ENCODE measurements around the gene AFM. TPM values are rescaled to one million over a fixed set of nuclear protein-coding genes. Genes with fewer than 3 reads are reported as not detected.

The AFM gene
- total and polyA plus RNA-seq, 2 of the 13 experiments (the other 11 are each of a cell fraction or from before 2014, with no cell fraction given), result 0.13 to 1.8 TPM

- Histone ChIP-seq H3K27me3 (ENCODE audit: control insufficient read depth in 1 of 2, insufficient read depth in 2 of 2, low read length in 2 of 2) (no peaks in the 10 kb centered on the region), H3K9ac (ENCODE audit: insufficient read depth, low read depth, low read length) (no peak overlapping the region), H4K20me1 (ENCODE audit: insufficient read depth, low read length) (peaks cover 23% of the 10 kb centered on the region), H3K9me3 (ENCODE audit: low read length) (no peaks in the 10 kb centered on the region), H3K4me1 (ENCODE audit: insufficient read depth, low read length) (peaks cover 29% of the 10 kb centered on the region), H3K79me2 (ENCODE audit: insufficient read depth, low read length) (no peaks in the 10 kb centered on the region), H3K4me2 (ENCODE audit: low read depth, low read length) (no peak overlapping the region), H2AFZ (ENCODE audit: low read length) (no peak overlapping the region), H3K4me3 (replicated peaks in 1 of 3; ENCODE audit: insufficient read depth in 1 of 3, low read depth in 2 of 3, low read length in 3 of 3) (no peak overlapping the region), H3K27ac (ENCODE audit: extremely low read length, insufficient read depth, low read length) (peak overlapping the region; percentile 6), H3K36me3 (replicated peaks in 1 of 2; ENCODE audit: control insufficient read depth in 1 of 2, insufficient read depth in 2 of 2, low read length in 2 of 2) (peaks cover 5 to 44% of the 10 kb centered on the region in 2 experiments)
- in situ Hi-C loops (cut with HindIII; ENCODE audit: extremely low pct_ligation_motif_present, low pct_unique_long_range_greater_than_20kb) (loop anchor here (25.0 kb wide), 1 partner anchor 107 kb away; no protein-coding TSS in a partner anchor), intact Hi-C loops (cut with micrococcal nuclease; ENCODE audit: unreplicated experiment) (no loop called here)
- DNase-seq (ENCODE audit: low spot score) (no peak), FAIRE-seq (no peak), ATAC-seq (no peak)
- TF ChIP-seq ZNF616 (CRISPR knock-in tag; IDR thresholded peaks at IDR 0.05; ENCODE audit: low read depth), result no peak
- TF ChIP-seq MBD4 (IDR thresholded peaks at IDR 0.05; ENCODE audit: borderline replicate concordance, low read length), result peak; percentile 93
- peak; percentile 31 to 38; a peak in 2 of 4 replicates for TF ChIP-seq POLR2A (IDR thresholded peaks at IDR 0.05; ENCODE audit: insufficient read depth in 1 of 2, low read depth in 2 of 2, low read length in 2 of 2)
- BruUV-seq (replicated peaks), result TSS peak; percentile 8
- ChIA-PET POLR2A (no interaction called here), CTCF (ENCODE audit: low intra/inter-chr PET ratio, low total read pairs) (no interaction called here)
- WGBS (ENCODE audit: low lambda C conversion rate), result 94% methylated on average over 3 of the region's 3 CpGs
Observed at GRCh38 chr4:73454920-73455319, 26.6 kb upstream of the AFM start.

GRCh38 chr4:73456177-73457022 lies 25.1 kb upstream of the AFM start:
- FAIRE-seq (no peak), DNase-seq (ENCODE audit: low spot score) (no peak), ATAC-seq (peak; percentile 12)
- Histone ChIP-seq H3K79me2 (ENCODE audit: insufficient read depth, low read length) (no peaks in the 10 kb centered on the region), H3K36me3 (replicated peaks in 1 of 2; ENCODE audit: control insufficient read depth in 1 of 2, insufficient read depth in 2 of 2, low read length in 2 of 2) (peaks cover 5 to 29% of the 10 kb centered on the region in 2 experiments), H3K4me3 (replicated peaks in 1 of 3; ENCODE audit: insufficient read depth in 1 of 3, low read depth in 2 of 3, low read length in 3 of 3) (no peak overlapping the region), H3K4me2 (ENCODE audit: low read depth, low read length) (no peak overlapping the region), H3K9me3 (ENCODE audit: low read length) (no peaks in the 10 kb centered on the region), H3K4me1 (ENCODE audit: insufficient read depth, low read length) (peaks cover 19% of the 10 kb centered on the region), H3K27ac (ENCODE audit: extremely low read length, insufficient read depth, low read length) (peak overlapping the region; percentile 34), H3K9ac (ENCODE audit: insufficient read depth, low read depth, low read length) (no peak overlapping the region), H3K27me3 (ENCODE audit: control insufficient read depth in 1 of 2, insufficient read depth in 2 of 2, low read length in 2 of 2) (no peaks in the 10 kb centered on the region), H4K20me1 (ENCODE audit: insufficient read depth, low read length) (peaks cover 14% of the 10 kb centered on the region), H2AFZ (ENCODE audit: low read length) (no peak overlapping the region)
- 79% methylated on average over 5 of the region's 5 CpGs for WGBS (ENCODE audit: low lambda C conversion rate)
- POLR2A ChIA-PET, result interaction anchor here (1.2 to 1.4 kb wide), 3 partner anchors 10 to 54 kb away, joined by 3 to 4 read pairs (median 3); no protein-coding TSS in a partner anchor
- BruUV-seq (replicated peaks), result no TSS peak
- intact Hi-C loops (cut with micrococcal nuclease; ENCODE audit: unreplicated experiment), result no loop called here
- CTCF ChIA-PET (ENCODE audit: low intra/inter-chr PET ratio, low total read pairs), result no interaction called here
- in situ Hi-C loops (cut with HindIII; ENCODE audit: extremely low pct_ligation_motif_present, low pct_unique_long_range_greater_than_20kb), result loop anchor here (25.0 kb wide), 1 partner anchor 106 kb away; no protein-coding TSS in a partner anchor
- peak; percentile 24; the same call in 1 of the 2 replicates for TF ChIP-seq ZNF562 (CRISPR knock-in tag; IDR thresholded peaks at IDR 0.05; ENCODE audit: borderline replicate concordance)
- TF ChIP-seq ARID5B (CRISPR knock-in tag; IDR thresholded peaks at IDR 0.05), result no peak
- TF ChIP-seq SNAPC4 (CRISPR knock-in tag; IDR thresholded peaks at IDR 0.05), result no peak
- TF ChIP-seq FOXP1 (IDR thresholded peaks at IDR 0.05), result no peak
- TF ChIP-seq FOXP1 (CRISPR knock-in tag; IDR thresholded peaks at IDR 0.05), result no peak
- TF ChIP-seq TARDBP (CRISPR knock-in tag; IDR thresholded peaks at IDR 0.05), result peak; percentile 17; the same call in 1 of the 2 replicates
